Measurements from ENCODE around the gene STK4. TPM values are rescaled to one million over a fixed set of nuclear protein-coding genes. Genes with fewer than 3 reads are reported as not detected.

STK4 gene
- total and polyA plus RNA-seq, 2 of the 8 experiments (the other 6 are each of a cell fraction or from before 2014, with no cell fraction given) = 12.0 to 34.3 TPM

DNA sequence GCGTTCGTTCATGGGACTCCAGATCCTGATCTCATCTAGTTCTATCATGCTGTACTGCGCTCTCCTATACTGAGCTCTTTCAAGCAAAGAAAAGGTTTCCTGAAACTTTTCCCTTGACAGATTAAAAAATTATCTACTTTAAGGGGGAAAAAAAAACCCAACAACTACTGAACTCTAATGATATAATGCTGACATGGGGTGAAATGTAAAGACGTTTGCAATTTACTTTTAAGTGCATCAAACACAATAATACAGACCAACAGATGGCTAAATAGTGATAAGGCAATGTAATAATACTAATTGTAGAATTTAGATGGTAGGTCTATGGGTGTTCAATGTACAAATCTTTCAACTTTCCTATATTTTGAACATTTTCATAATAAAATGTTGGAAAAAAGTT, 22.5 kb upstream of the STK4 start:
- Histone ChIP-seq H3K23me2 (ENCODE audit: low read depth, low read length) (no peaks in the 10 kb centered on the region), H3K4me1 (replicated peaks in 1 of 4; ENCODE audit: control insufficient read depth in 3 of 4, insufficient read depth in 4 of 4, low read length in 3 of 4) (no peaks in the 10 kb centered on the region), H3K56ac (replicated peaks; ENCODE audit: insufficient read length, low read depth, low read length) (no peak overlapping the region), H2BK20ac (ENCODE audit: low read length) (no peak overlapping the region), H3K9me3 (ENCODE audit: insufficient read depth in 2 of 2, low read depth in 1 of 2, low read length in 1 of 2) (no peaks in the 10 kb centered on the region), H3K79me2 (ENCODE audit: control insufficient read depth in 1 of 2, insufficient read depth in 2 of 2, low read length in 2 of 2) (no peaks in the 10 kb centered on the region), H3K36me3 (ENCODE audit: control insufficient read depth in 2 of 4, insufficient read depth in 4 of 4, low read length in 3 of 4) (peaks cover 13 to 55% (median 37%) of the 10 kb centered on the region in 4 experiments), H4K5ac (ENCODE audit: insufficient read length, low read depth, low read length) (no peak overlapping the region), H2AK5ac (ENCODE audit: low read depth, low read length) (no peak overlapping the region), H4K91ac (replicated peaks; ENCODE audit: insufficient read length, low read length) (no peak overlapping the region), H2BK12ac (ENCODE audit: low read depth, low read length) (no peak overlapping the region), H3K18ac (ENCODE audit: extremely low read depth, low read length) (no peak overlapping the region), H3K4ac (replicated peaks; ENCODE audit: insufficient read length, low read depth, low read length) (no peak overlapping the region), H3K4me3 (ENCODE audit: extremely low read depth in 1 of 4, insufficient read depth in 2 of 4, low read depth in 3 of 4, low read length in 4 of 4) (no peak overlapping the region), H3K4me2 (ENCODE audit: insufficient read depth in 1 of 2, low read depth in 2 of 2, low read length in 2 of 2) (no peak overlapping the region), H3K27ac (ENCODE audit: low read depth, low read length) (no peak overlapping the region), H3K9ac (replicated peaks in 1 of 4; ENCODE audit: extremely low read depth in 1 of 4, low read depth in 3 of 4, low read length in 3 of 4) (no peak overlapping the region), H2BK5ac (ENCODE audit: low read depth, low read length) (no peak overlapping the region), H2BK15ac (ENCODE audit: low read length) (no peak overlapping the region), H2AFZ (ENCODE audit: low read length) (no peak overlapping the region), H4K20me1 (replicated peaks in 1 of 2; ENCODE audit: control insufficient read depth in 1 of 2, insufficient read depth in 2 of 2, low read length in 2 of 2) (peaks cover 5 to 9% of the 10 kb centered on the region in 2 experiments), H3K14ac (ENCODE audit: insufficient read length) (no peak overlapping the region), H3K23ac (ENCODE audit: insufficient read length) (no peak overlapping the region), H2BK120ac (replicated peaks; ENCODE audit: low read depth, low read length) (no peak overlapping the region), H3K27me3 (replicated peaks in 1 of 4; ENCODE audit: control insufficient read depth in 3 of 4, extremely low read depth in 1 of 4, insufficient read depth in 3 of 4, low read length in 3 of 4) (no peaks in the 10 kb centered on the region), H3K79me1 (ENCODE audit: low read depth, low read length) (peaks cover 2% of the 10 kb centered on the region; the same call in 1 of the 2 replicates), H4K8ac (ENCODE audit: extremely low read depth, insufficient read depth, low read length) (no peak overlapping the region)
- WGBS, 2 experiments (ENCODE audit: extremely low coverage in 1 of 2, insufficient coverage in 1 of 2, insufficient read length in 1 of 2, insufficient replicate concordance in 2 of 2, low coverage in 1 of 2, low lambda C conversion rate in 2 of 2, missing lambda C conversion rate in 1 of 2) = 92% methylated on average over 4 of the region's 4 CpGs; no CpG with 5 or more reads in 1 of the 2 experiments
- POLR2A ChIA-PET (ENCODE audit: partially characterized antibody) = interaction anchor here (1.1 to 1.8 kb wide), 2 partner anchors 15 to 20 kb away, joined by 4 read pairs; no protein-coding TSS in a partner anchor
- no peak for FAIRE-seq
- no peak for DNase-seq (ENCODE audit: low read depth in 1 of 2, low spot score in 2 of 2)
- CTCF ChIA-PET (ENCODE audit: partially characterized antibody) = interaction anchor here (3.4 kb wide), 1 partner anchor 8 kb away, joined by 25 read pairs; no protein-coding TSS in a partner anchor
- TF ChIP-seq, protein P1, sequence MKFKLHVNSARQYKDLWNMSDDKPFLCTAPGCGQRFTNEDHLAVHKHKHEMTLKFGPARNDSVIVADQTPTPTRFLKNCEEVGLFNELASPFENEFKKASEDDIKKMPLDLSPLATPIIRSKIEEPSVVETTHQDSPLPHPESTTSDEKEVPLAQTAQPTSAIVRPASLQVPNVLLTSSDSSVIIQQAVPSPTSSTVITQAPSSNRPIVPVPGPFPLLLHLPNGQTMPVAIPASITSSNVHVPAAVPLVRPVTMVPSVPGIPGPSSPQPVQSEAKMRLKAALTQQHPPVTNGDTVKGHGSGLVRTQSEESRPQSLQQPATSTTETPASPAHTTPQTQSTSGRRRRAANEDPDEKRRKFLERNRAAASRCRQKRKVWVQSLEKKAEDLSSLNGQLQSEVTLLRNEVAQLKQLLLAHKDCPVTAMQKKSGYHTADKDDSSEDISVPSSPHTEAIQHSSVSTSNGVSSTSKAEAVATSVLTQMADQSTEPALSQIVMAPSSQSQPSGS (IDR thresholded peaks at IDR 0.05; ENCODE audit: low read length) = no peak
- TF ChIP-seq TCF12 (IDR thresholded peaks at IDR 0.05; ENCODE audit: low read depth, low read length) = no peak
- TF ChIP-seq SRF (IDR thresholded peaks at IDR 0.05; ENCODE audit: low read depth, low read length) = no peak
- no peak for TF ChIP-seq GABPA (IDR thresholded peaks at IDR 0.05; ENCODE audit: borderline replicate concordance, insufficient read depth, low read length)
- no peak for TF ChIP-seq YY1 (IDR thresholded peaks at IDR 0.05; ENCODE audit: low read depth, low read length)
- TF ChIP-seq PHF8 (conservative IDR thresholded peaks at IDR 0.05; ENCODE audit: low read depth, low read length) = no peak
- TF ChIP-seq ZNF274 (IDR thresholded peaks at IDR 0.05; ENCODE audit: borderline replicate concordance, extremely low read depth, low read length) = no peak
- no peak for TF ChIP-seq POLR2A (IDR thresholded peaks at IDR 0.05; ENCODE audit: control extremely low read depth in 1 of 2, low read depth in 2 of 2, low read length in 2 of 2)
- TF ChIP-seq POU5F1 (IDR thresholded peaks at IDR 0.05; ENCODE audit: low read depth, low read length) = no peak
- TF ChIP-seq JUND (IDR thresholded peaks at IDR 0.05; ENCODE audit: low read length) = no peak
- TF ChIP-seq SIN3A (conservative IDR thresholded peaks at IDR 0.05 in 1 of 2, IDR thresholded peaks at IDR 0.05 in 1 of 2; ENCODE audit: low read depth in 1 of 2, low read length in 2 of 2) = no peak
- no peak for TF ChIP-seq ASH2L (IDR thresholded peaks at IDR 0.05; ENCODE audit: low read length)
- no peak for TF ChIP-seq RFX5 (IDR thresholded peaks at IDR 0.05; ENCODE audit: borderline replicate concordance, low read depth, low read length)

All from H1 (cell line).